CD4-positive, alpha-beta T cell treated with Interferon alpha-2 for 1 hour (primary cell): ENCODE data around the gene ATP13A4.
"Not testable (repeated sequence)": the region's sequence is repeated elsewhere in the genome, so short reads cannot be mapped to it uniquely, and the experiment has no call there.

Experiments
- DNase-seq, 2 donors: peaks; one replicate each; pipeline ENCODE4 v3.0.0-alpha.2; 2020 to 2022

The ATP13A4 gene

GRCh38 chr3:193553586-193553985 lies 1.1 kb downstream of the ATP13A4 start:
- DNase-seq, result no peak

- DNase-seq, result no peak
Measured at GRCh38 chr3:193552923-193553322, 1.8 kb downstream of the ATP13A4 start.

GRCh38 chr3:193548406-193548805 lies 6.3 kb downstream of the ATP13A4 start:
- no peak for DNase-seq

- no peak for DNase-seq
Measured at GRCh38 chr3:193546129-193546528, 8.6 kb downstream of the ATP13A4 start.

- no peak for DNase-seq
Measured at GRCh38 chr3:193545304-193545703, 9.4 kb downstream of the ATP13A4 start.

- no peak for DNase-seq
Measured at GRCh38 chr3:193544289-193544688, 10.4 kb downstream of the ATP13A4 start.

GRCh38 chr3:193530231-193531165 lies 24.2 kb downstream of the ATP13A4 start:
- DNase-seq, result no peak

- not testable (repeated sequence) for DNase-seq
Measured at GRCh38 chr3:193526085-193526484, 28.6 kb downstream of the ATP13A4 start.

- DNase-seq, result no peak
Measured at GRCh38 chr3:193522473-193522872, 32.2 kb downstream of the ATP13A4 start.

- no peak for DNase-seq
Measured at GRCh38 chr3:193520738-193521137, 34.0 kb downstream of the ATP13A4 start.

GRCh38 chr3:193515966-193516365 lies 38.7 kb downstream of the ATP13A4 start:
- DNase-seq, result no peak

- DNase-seq, result no peak
Measured at GRCh38 chr3:193510154-193510553, 44.5 kb downstream of the ATP13A4 start.

GRCh38 chr3:193509103-193509965 lies 45.4 kb downstream of the ATP13A4 start:
- DNase-seq, result no peak

- DNase-seq, result no peak
Measured at GRCh38 chr3:193508108-193508507, 46.6 kb downstream of the ATP13A4 start.

GRCh38 chr3:193507566-193507965 lies 47.1 kb downstream of the ATP13A4 start:
- DNase-seq, result no peak

GRCh38 chr3:193506921-193507320 lies 47.8 kb downstream of the ATP13A4 start:
- DNase-seq, result no peak

- DNase-seq, result no peak
Measured at GRCh38 chr3:193502871-193503270, 51.8 kb downstream of the ATP13A4 start.

- no peak for DNase-seq
Measured at GRCh38 chr3:193499801-193500485, 54.8 kb downstream of the ATP13A4 start.

GRCh38 chr3:193499136-193499770 lies 55.4 kb downstream of the ATP13A4 start:
- DNase-seq, result no peak

- no peak for DNase-seq
Measured at GRCh38 chr3:193498215-193498614, 56.5 kb downstream of the ATP13A4 start.

- no peak for DNase-seq
Measured at GRCh38 chr3:193496658-193497057, 58.0 kb downstream of the ATP13A4 start.

GRCh38 chr3:193491026-193491425 lies 63.7 kb downstream of the ATP13A4 start:
- DNase-seq, result no peak

- DNase-seq, result no peak
Measured at GRCh38 chr3:193490580-193490979, 64.1 kb downstream of the ATP13A4 start.
